K562 (cell line): ENCODE results near the gene YTHDC2. TPM values are rescaled to one million over a fixed set of nuclear protein-coding genes. Genes with fewer than 3 reads are reported as not detected.

ENCODE experiments used
- ATAC-seq: fragments of 200-7000 bp; cut with Tn5 transposase; 3 replicates; pipeline ENCODE4 v1.9.1; 2020; ENCODE audit warnings: moderate library complexity
- BruUV-seq: library from RNA; stranded (reverse); fragments of 400-500 nt; replicated peaks from 2 replicates; lab custom pipeline; 2021; lab: Mats Ljungman, UMichigan
- CTCF ChIA-PET: fragments of 300-600 bp; formaldehyde crosslinking; extraction: SDS; loops from one replicate; lab custom pipeline; 2021; ENCODE audit warnings: low intra/inter-chr PET ratio; lab: Yijun Ruan, JAX
- POLR2A ChIA-PET: fragments of 300-600, 350-650 bp; sonication (Branson Sonifier 250); formaldehyde crosslinking; extraction: SDS; loops from one replicate; lab custom pipeline; 2021; ENCODE audit warnings: antibody characterized with exemption, inconsistent platforms; lab: Yijun Ruan, JAX
- DNase-seq, 4 experiments: peaks; one replicate each; pipeline versions ENCODE4 v3.0.0 to v3.0.0-alpha.2; 2011 to 2018; ENCODE audit warnings: low spot score in 3 of 4, mixed read lengths in 3 of 4; ENCODE audit errors: extremely low read depth in 1 of 4
- FAIRE-seq: peaks from 2 replicates; lab custom pipeline; 2011; peaks lifted over from hg19 to GRCh38; lab: Jason Lieb, UNC
- H2AFZ ChIP-seq: 2 replicates; pipeline ENCODE4 v1.6.0; 2011; ENCODE audit warnings: low read depth, low read length, control low read depth, inconsistent platforms
- H3K27ac ChIP-seq: fragments of 200-600 bp; 3 replicates; pipeline ENCODE4 v1.8.0; 2011; ENCODE audit warnings: low read depth, mild to moderate bottlenecking, control low read depth, inconsistent platforms, low read length, moderate library complexity, mixed read lengths; ENCODE audit errors: extremely low read depth
- H3K27me3 ChIP-seq, 2 experiments: fragments of 300-600 bp in 1 of 2; 2 replicates in 1 of 2; 3 replicates in 1 of 2; pipeline versions ENCODE4 v1.6.0 to v1.8.0; 2011; ENCODE audit warnings: inconsistent platforms in 2 of 2, low read length in 2 of 2, mild to moderate bottlenecking in 1 of 2, mixed read lengths in 1 of 2, moderate library complexity in 1 of 2; ENCODE audit not compliant: control insufficient read depth in 2 of 2, insufficient read depth in 2 of 2
- H3K36me3 ChIP-seq: fragments of 300-600 bp; 3 replicates; pipeline ENCODE4 v1.8.0; 2011; ENCODE audit warnings: mild to moderate bottlenecking, low read length, inconsistent platforms; ENCODE audit not compliant: control insufficient read depth, insufficient read depth
- H3K4me1 ChIP-seq, 2 experiments: fragments of 200-600 bp in 1 of 2; replicated peaks in 1 of 2; 2 replicates in 1 of 2; 3 replicates in 1 of 2; pipeline versions ENCODE4 v1.5.1 to v1.8.0; 2011; ENCODE audit warnings: inconsistent platforms in 2 of 2, low read length in 2 of 2, mild to moderate bottlenecking in 1 of 2, mixed read lengths in 1 of 2, moderate library complexity in 1 of 2; ENCODE audit not compliant: control insufficient read depth in 2 of 2, insufficient read depth in 2 of 2
- H3K4me2 ChIP-seq: 2 replicates; pipeline ENCODE4 v1.6.1; 2011; ENCODE audit warnings: low read length, control low read depth, inconsistent platforms, mixed read lengths; ENCODE audit not compliant: insufficient read depth
- H3K4me3 ChIP-seq: fragments of 200-600 bp; sonication (generic), shearing (Covaris generic); 2 replicates; pipeline ENCODE4 v1.5.1; 2016; ENCODE audit warnings: control low read depth, inconsistent platforms
- H3K79me2 ChIP-seq: fragments of 200-600 bp; 3 replicates; pipeline ENCODE4 v1.8.0; 2011; ENCODE audit warnings: low read length, inconsistent platforms; ENCODE audit not compliant: control insufficient read depth, insufficient read depth
- H3K9ac ChIP-seq, 2 experiments: 2 replicates each; pipeline versions ENCODE4 v1.6.0 to v1.6.1; 2011; ENCODE audit warnings: low read depth in 2 of 2, low read length in 2 of 2, control low read depth in 1 of 2, inconsistent platforms in 1 of 2, mild to moderate bottlenecking in 1 of 2, mixed read lengths in 1 of 2; ENCODE audit not compliant: insufficient read depth in 1 of 2
- H3K9me1 ChIP-seq: one replicate; pipeline ENCODE4 v1.6.0; 2011; ENCODE audit warnings: inconsistent platforms, mild to moderate bottlenecking, low read length, moderate library complexity; ENCODE audit not compliant: control insufficient read depth, insufficient read depth
- H3K9me3 ChIP-seq: replicated peaks from 2 replicates; pipeline ENCODE4 v1.5.1; 2011; ENCODE audit warnings: low read depth, low read length, inconsistent platforms; ENCODE audit not compliant: control insufficient read depth, insufficient read depth
- H4K20me1 ChIP-seq: replicated peaks from 2 replicates; pipeline ENCODE4 v1.6.1; 2011; ENCODE audit warnings: low read length, inconsistent platforms, mixed read lengths; ENCODE audit not compliant: control insufficient read depth, insufficient read depth
- C11orf30 ChIP-seq: fragments of 450-650 bp; IDR thresholded peaks from 2 replicates; pipeline ENCODE4 v1.6.1; 2016; ENCODE audit warnings: low read depth, mild to moderate bottlenecking
- FOXP1 ChIP-seq: sonication (generic); formaldehyde crosslinking; IDR thresholded peaks from 2 replicates; pipeline ENCODE4 v1.8.0; 2022; ENCODE audit warnings: mild to moderate bottlenecking, missing genetic modification reagents
- JUNB ChIP-seq: fragments of 450-650 bp; formaldehyde crosslinking; conservative IDR thresholded peaks from 2 replicates; pipeline ENCODE4 v1.4.0; 2020; ENCODE audit warnings: mild to moderate bottlenecking
- MAFF ChIP-seq: IDR thresholded peaks from 2 replicates; pipeline ENCODE4 v1.6.1; 2012; ENCODE audit warnings: low read length, improper control_type of control experiment
- RUNX1 ChIP-seq: sonication (generic); IDR thresholded peaks from 2 replicates; pipeline ENCODE4 v1.6.1; 2016; ENCODE audit warnings: antibody characterized with exemption, low read depth
- SIN3A ChIP-seq, 2 experiments: fragments of 150-350 bp in 1 of 2; IDR thresholded peaks; 2 replicates each; pipeline ENCODE4 v1.6.1; 2011 to 2016; ENCODE audit warnings: borderline replicate concordance in 2 of 2, low read depth in 2 of 2, low read length in 2 of 2, mild to moderate bottlenecking in 2 of 2, moderate library complexity in 2 of 2; ENCODE audit not compliant: control insufficient read depth in 1 of 2
- ZNF224 ChIP-seq: sonication (generic); formaldehyde crosslinking; IDR thresholded peaks from 2 replicates; pipeline ENCODE4 v1.8.0; 2022; ENCODE audit warnings: mild to moderate bottlenecking, missing genetic modification reagents
- ZNF316 ChIP-seq: fragments of 450-650 bp; IDR thresholded peaks from 2 replicates; pipeline ENCODE4 v1.6.1; 2016
- ZNF586 ChIP-seq: fragments of 450-650 bp; formaldehyde crosslinking; conservative IDR thresholded peaks from 2 replicates; pipeline ENCODE4 v1.4.0; 2020; ENCODE audit warnings: mild to moderate bottlenecking, moderate library complexity
- WGBS: fragments of 100-300 bp; shearing (Covaris generic); methylation state at CpG from one replicate; pipeline ENCODE4 v1.1.6; 2016; ENCODE audit warnings: low coverage, mixed read lengths; ENCODE audit not compliant: insufficient coverage; ENCODE audit errors: missing lambda C conversion rate; 5-methylcytosine and 5-hydroxymethylcytosine counted together
- in situ Hi-C: fragments of 300-500 bp; cut with MboI; formaldehyde crosslinking; loops from 4 replicates; pipeline ENCODE4 v1.15.0; 2018; ENCODE audit warnings: inconsistent platforms, mixed read lengths
- intact Hi-C: fragments of 100-400 bp; cut with micrococcal nuclease; formaldehyde crosslinking; loops from 2 replicates; pipeline ENCODE4 v1.14.2; 2022
- polyA plus RNA-seq, 8 experiments: library from polyadenylated mRNA; depleted of rRNA in 4 of 8; stranded (reverse) in 5 of 8; unstranded in 3 of 8; fragments of >200 nt; fragmentation: Nextera tagmentation in 2 of 8; fragmentation: Illumina TruSeq in 1 of 8; extraction: Ambion mirVana in 2 of 8; extraction: Trizol in 1 of 8; gene quantifications; 2 replicates each; pipeline versions ENCODE4 v1.2.1 to v1.2.3, GENCODE V29; 2011 to 2014; ENCODE audit warnings: inconsistent platforms in 1 of 8, missing spikeins in 1 of 8
- total RNA-seq, 7 experiments: library from RNA; depleted of rRNA in 6 of 7; stranded (reverse); fragments of >200 nt in 6 of 7; fragmentation: Illumina TruSeq in 2 of 7; extraction: Trizol in 2 of 7; gene quantifications; 2 replicates each; pipeline versions ENCODE4 v1.2.1 to v1.2.3, GENCODE V29; 2011 to 2021; ENCODE audit warnings: low replicate concordance in 1 of 7
- TF ChIP-seq, protein P1 (sequence below): fragments of 250-450 bp; sonication (Bioruptor Pico); IDR thresholded peaks from 2 replicates; pipeline ENCODE4 v1.9.0; 2021; ENCODE audit warnings: mild to moderate bottlenecking
- TF ChIP-seq, protein P2 (sequence below): fragments of 250-450 bp; sonication (Bioruptor Pico); IDR thresholded peaks from 2 replicates; pipeline ENCODE4 v1.5.0; 2020; ENCODE audit warnings: mild to moderate bottlenecking
- TF ChIP-seq, protein P3 (sequence below): fragments of 450-650 bp; formaldehyde crosslinking; IDR thresholded peaks from 2 replicates; pipeline ENCODE4 v1.4.0; 2020; ENCODE audit warnings: mild to moderate bottlenecking, mixed read lengths

Gene YTHDC2
- total and polyA plus RNA-seq, 9 of the 15 experiments (the other 6 are each of a cell fraction or from before 2014, with no cell fraction given): 2.7 to 21.6 (median 15.9) TPM

GRCh38 chr5:113491022-113491421 is 22.5 kb upstream of the YTHDC2 start:
- in situ Hi-C loops (no loop called here), intact Hi-C loops (no loop called here)
- no peaks in the 10 kb centered on the region for H3K36me3 ChIP-seq
- TF ChIP-seq RUNX1: no peak
- TF ChIP-seq ZNF224 (CRISPR knock-in tag): no peak
- no peak for TF ChIP-seq ZNF586 (CRISPR knock-in tag)
- 6% methylated on average over 2 of the region's 2 CpGs for WGBS
- FAIRE-seq (no peak), ATAC-seq (no peak), DNase-seq (no peak)
- H3K9me1 ChIP-seq: no peaks in the 10 kb centered on the region
- no peaks in the 10 kb centered on the region for H3K79me2 ChIP-seq
- H3K9me3 ChIP-seq: peaks cover 3% of the 10 kb centered on the region
- no peak overlapping the region for H2AFZ ChIP-seq
- peaks cover 5 to 24% of the 10 kb centered on the region in 2 experiments; a peak in 3 of 5 replicates for H3K27me3 ChIP-seq
- H3K4me3 ChIP-seq: no peak overlapping the region
- H3K4me2 ChIP-seq: no peak overlapping the region
- H3K27ac ChIP-seq: no peak overlapping the region
- BruUV-seq: no TSS peak
- H3K4me1 ChIP-seq: peaks cover 0 to 12% of the 10 kb centered on the region in 2 experiments; a peak in 2 of 5 replicates
- POLR2A ChIA-PET: interaction anchor here (0.6 kb wide), 1 partner anchor 85 kb away, joined by 3 read pairs; no protein-coding TSS in a partner anchor
- no peaks in the 10 kb centered on the region for H4K20me1 ChIP-seq
- CTCF ChIA-PET: no interaction called here
- H3K9ac ChIP-seq: no peak overlapping the region

DNA sequence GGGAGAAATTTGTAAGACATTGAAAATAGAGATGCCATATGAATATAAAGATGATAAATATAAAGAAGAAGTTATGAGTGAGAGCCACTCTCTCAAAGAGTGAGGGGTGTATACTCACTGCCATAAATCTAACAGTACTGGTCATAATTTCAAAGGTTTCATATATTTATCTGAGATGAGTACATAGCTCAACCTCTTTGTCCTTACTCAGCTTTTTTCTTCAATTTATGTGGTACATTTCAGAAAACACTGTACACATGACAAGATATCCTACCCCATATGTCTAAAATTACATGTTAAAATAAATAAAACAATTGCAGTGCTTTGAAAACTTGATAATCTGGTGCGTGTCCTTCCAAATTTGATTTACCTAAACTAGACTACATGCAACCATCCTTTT is 20.0 kb upstream of the YTHDC2 start:
- Histone ChIP-seq H3K4me1 (peaks cover 0 to 2% of the 10 kb centered on the region in 2 experiments; a peak in 2 of 5 replicates), H3K27me3 (peaks cover 0 to 5% of the 10 kb centered on the region in 2 experiments; a peak in 3 of 5 replicates), H4K20me1 (no peaks in the 10 kb centered on the region), H3K79me2 (no peaks in the 10 kb centered on the region), H3K36me3 (no peaks in the 10 kb centered on the region), H3K4me3 (no peak overlapping the region), H3K4me2 (no peak overlapping the region), H3K9me1 (no peaks in the 10 kb centered on the region), H2AFZ (no peak overlapping the region), H3K27ac (no peak overlapping the region), H3K9me3 (peaks cover 3% of the 10 kb centered on the region), H3K9ac (no peak overlapping the region)
- POLR2A ChIA-PET: interaction anchor here (0.7 kb wide), 1 partner anchor 1531 kb away, joined by 3 read pairs; no protein-coding TSS in a partner anchor
- no peak for ATAC-seq
- no TSS peak for BruUV-seq
- intact Hi-C loops: no loop called here
- no peak for FAIRE-seq
- in situ Hi-C loops: no loop called here
- WGBS: 0% methylated on average over 1 of the region's 1 CpG
- CTCF ChIA-PET: no interaction called here
- no peak for DNase-seq
- TF ChIP-seq JUNB (CRISPR knock-in tag) (no peak), C11orf30 (peak; percentile 21; the same call in 1 of the 2 replicates), SIN3A (IDR thresholded peaks at IDR 0.05; ENCODE audit: borderline replicate concordance in 2 of 2, control insufficient read depth in 1 of 2, low read depth in 2 of 2, low read length in 2 of 2) (no peak), MAFF (peak; percentile 11; the same call in 1 of the 2 replicates), FOXP1 (CRISPR knock-in tag) (no peak), ZNF316 (peak; percentile 43; the same call in 1 of the 2 replicates)
- TF ChIP-seq, protein P1, sequence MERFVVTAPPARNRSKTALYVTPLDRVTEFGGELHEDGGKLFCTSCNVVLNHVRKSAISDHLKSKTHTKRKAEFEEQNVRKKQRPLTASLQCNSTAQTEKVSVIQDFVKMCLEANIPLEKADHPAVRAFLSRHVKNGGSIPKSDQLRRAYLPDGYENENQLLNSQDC (CRISPR knock-in tag): no peak
- TF ChIP-seq, protein P2, sequence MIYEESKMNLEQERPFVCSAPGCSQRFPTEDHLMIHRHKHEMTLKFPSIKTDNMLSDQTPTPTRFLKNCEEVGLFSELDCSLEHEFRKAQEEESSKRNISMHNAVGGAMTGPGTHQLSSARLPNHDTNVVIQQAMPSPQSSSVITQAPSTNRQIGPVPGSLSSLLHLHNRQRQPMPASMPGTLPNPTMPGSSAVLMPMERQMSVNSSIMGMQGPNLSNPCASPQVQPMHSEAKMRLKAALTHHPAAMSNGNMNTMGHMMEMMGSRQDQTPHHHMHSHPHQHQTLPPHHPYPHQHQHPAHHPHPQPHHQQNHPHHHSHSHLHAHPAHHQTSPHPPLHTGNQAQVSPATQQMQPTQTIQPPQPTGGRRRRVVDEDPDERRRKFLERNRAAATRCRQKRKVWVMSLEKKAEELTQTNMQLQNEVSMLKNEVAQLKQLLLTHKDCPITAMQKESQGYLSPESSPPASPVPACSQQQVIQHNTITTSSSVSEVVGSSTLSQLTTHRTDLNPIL: no peak
- TF ChIP-seq, protein P3, sequence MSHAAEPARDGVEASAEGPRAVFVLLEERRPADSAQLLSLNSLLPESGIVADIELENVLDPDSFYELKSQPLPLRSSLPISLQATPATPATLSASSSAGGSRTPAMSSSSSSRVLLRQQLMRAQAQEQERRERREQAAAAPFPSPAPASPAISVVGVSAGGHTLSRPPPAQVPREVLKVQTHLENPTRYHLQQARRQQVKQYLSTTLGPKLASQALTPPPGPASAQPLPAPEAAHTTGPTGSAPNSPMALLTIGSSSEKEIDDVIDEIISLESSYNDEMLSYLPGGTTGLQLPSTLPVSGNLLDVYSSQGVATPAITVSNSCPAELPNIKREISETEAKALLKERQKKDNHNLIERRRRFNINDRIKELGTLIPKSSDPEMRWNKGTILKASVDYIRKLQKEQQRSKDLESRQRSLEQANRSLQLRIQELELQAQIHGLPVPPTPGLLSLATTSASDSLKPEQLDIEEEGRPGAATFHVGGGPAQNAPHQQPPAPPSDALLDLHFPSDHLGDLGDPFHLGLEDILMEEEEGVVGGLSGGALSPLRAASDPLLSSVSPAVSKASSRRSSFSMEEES: no peak
